ENCODE measurements around the gene SHANK1. TPM values are rescaled to one million over a fixed set of nuclear protein-coding genes. Genes with fewer than 3 reads are reported as not detected.

The SHANK1 gene
- polyA plus RNA-seq, 3 donors, result 4.5 to 5.6 (median 5.5) TPM

DNA sequence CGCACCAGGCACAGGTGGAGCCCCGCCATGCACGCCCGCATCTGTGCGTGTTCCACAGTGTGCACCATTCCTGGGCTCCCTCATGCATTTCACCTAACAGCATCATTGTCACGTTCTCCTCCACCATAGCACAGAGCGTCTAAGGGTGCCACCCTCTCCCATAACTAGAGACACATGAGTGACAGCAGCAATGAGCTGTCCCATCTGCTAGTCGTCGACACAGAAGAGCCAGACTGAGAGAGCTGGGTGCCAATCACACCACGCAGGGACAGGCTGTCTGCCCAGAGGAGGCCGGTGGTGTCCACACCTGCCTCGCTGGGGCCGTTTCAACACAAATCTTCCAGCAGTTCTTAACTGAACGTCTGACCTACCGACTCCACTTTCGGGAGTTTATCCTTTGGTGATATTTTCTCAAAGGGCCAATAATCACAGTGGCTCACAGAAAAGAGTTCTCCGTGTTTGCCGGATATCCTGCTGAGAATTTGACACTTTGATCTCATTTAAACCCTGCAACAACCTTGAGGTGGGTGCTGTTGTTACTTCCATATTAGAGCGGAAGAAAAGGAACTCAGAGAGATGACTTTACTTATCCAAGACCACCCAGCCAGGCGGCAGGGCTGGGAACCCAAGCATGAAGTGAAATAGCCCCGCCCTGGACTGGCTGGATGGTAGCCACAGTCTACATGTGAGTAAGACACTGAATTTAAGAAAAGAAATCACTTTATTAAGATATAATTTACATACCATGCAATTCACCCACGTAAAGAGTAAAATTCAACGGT lies 19.7 kb upstream of the SHANK1 start:
- no peak for DNase-seq (ENCODE audit: extremely low read depth in 1 of 11, low read depth in 9 of 11, low spot score in 4 of 11)

- DNase-seq (ENCODE audit: extremely low read depth in 1 of 11, low read depth in 9 of 11, low spot score in 4 of 11), result no peak
These were observed 16.7 kb upstream of the SHANK1 start for GRCh38 chr19:50736338-50736737.

DNA sequence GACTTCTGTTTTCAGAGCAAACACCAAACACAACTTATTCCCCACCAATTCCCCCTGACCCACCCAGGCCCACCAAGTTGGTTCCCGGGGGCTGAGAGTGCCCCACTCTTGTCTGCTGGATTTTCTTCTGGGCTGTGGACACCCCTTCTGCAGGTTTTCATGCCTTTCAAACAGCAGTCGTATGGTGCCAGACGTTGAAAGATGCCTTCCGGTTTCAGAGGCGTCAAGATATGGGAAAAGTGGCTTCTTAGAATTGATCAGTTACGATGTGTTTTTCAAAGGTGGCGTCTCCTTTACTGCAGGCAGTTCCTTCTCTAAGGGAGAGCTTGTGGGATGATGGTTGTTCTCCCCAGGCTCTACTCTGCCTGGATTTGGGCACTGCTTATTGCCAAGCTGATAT lies 16.3 kb upstream of the SHANK1 start:
- DNase-seq (ENCODE audit: extremely low read depth in 1 of 11, low read depth in 9 of 11, low spot score in 4 of 11), result no peak

GRCh38 chr19:50729894-50730293 lies 10.3 kb upstream of the SHANK1 start:
- DNase-seq (ENCODE audit: extremely low read depth in 1 of 11, low read depth in 9 of 11, low spot score in 4 of 11), result no peak

- peak in 8 of 11 donors; percentile 69 to 88 (median 78) for DNase-seq (ENCODE audit: extremely low read depth in 1 of 11, low read depth in 9 of 11, low spot score in 4 of 11)
These were observed 8.6 kb upstream of the SHANK1 start for GRCh38 chr19:50728084-50728737.

- no peak for DNase-seq (ENCODE audit: extremely low read depth in 1 of 11, low read depth in 9 of 11, low spot score in 4 of 11)
These were observed 6.3 kb upstream of the SHANK1 start for GRCh38 chr19:50725911-50726230.

- DNase-seq (ENCODE audit: extremely low read depth in 1 of 11, low read depth in 9 of 11, low spot score in 4 of 11), result no peak
These were observed 5.8 kb upstream of the SHANK1 start for GRCh38 chr19:50725218-50725910.

- DNase-seq (ENCODE audit: extremely low read depth in 1 of 11, low read depth in 9 of 11, low spot score in 4 of 11), result peak; percentile 98 to 100 (median 99)
These were observed 5.1 kb upstream of the SHANK1 start for GRCh38 chr19:50724522-50725217.

- DNase-seq (ENCODE audit: extremely low read depth in 1 of 11, low read depth in 9 of 11, low spot score in 4 of 11), result no peak
These were observed 4.3 kb upstream of the SHANK1 start for GRCh38 chr19:50723735-50724521.

- DNase-seq (ENCODE audit: extremely low read depth in 1 of 11, low read depth in 9 of 11, low spot score in 4 of 11), result no peak
These were observed 3.5 kb upstream of the SHANK1 start, which contains the start of gene CLEC11A for GRCh38 chr19:50723069-50723468. Gene CLEC11A, plus strand, starts transcription at chr19:50723364. Its CDS starts 162 bp downstream, at chr19:50723526.

GRCh38 chr19:50722201-50723013 lies 2.8 kb upstream of the SHANK1 start:
- DNase-seq (ENCODE audit: extremely low read depth in 1 of 11, low read depth in 9 of 11, low spot score in 4 of 11), result peak in 1 of 11 donors; percentile 66

- DNase-seq (ENCODE audit: extremely low read depth in 1 of 11, low read depth in 9 of 11, low spot score in 4 of 11), result no peak
These were observed 2.0 kb upstream of the SHANK1 start for GRCh38 chr19:50721441-50722137.

GRCh38 chr19:50720921-50721381 lies 1.3 kb upstream of the SHANK1 start:
- DNase-seq (ENCODE audit: extremely low read depth in 1 of 11, low read depth in 9 of 11, low spot score in 4 of 11), result no peak

DNA sequence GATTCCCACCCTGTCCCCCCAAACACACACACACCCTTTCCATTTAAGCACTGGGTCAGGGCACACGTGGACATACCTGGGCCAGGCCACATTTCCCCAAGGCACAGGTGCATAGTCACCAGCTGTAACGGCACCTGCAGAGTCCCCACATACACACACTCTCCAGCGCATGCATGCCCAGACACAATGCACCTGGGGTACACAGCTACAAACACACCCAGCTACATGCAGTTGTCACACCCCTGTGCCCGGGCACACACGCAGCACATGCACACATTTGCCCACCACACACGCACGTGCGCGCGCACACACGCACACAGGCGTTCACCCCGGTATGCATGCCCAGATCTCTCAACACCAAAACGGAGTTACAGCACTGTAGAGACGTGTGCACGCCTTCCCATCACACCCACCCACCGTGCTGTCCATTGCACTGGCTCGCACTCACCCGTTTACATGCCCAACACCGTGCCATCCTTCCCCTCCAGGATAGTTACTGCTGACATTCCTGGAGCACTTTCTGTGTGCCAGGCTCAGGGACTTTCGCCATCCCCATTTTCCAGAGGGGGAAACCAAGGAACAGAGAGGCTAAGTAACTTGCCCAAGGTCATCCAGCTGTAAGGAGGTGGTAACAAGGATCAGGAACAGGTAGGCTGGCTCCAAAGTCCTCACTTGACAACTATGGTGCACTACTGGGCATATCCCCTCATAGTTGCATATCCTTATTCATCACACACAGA lies 749 bp upstream of the SHANK1 start:
- no peak for DNase-seq (ENCODE audit: extremely low read depth in 1 of 11, low read depth in 9 of 11, low spot score in 4 of 11)

DNA sequence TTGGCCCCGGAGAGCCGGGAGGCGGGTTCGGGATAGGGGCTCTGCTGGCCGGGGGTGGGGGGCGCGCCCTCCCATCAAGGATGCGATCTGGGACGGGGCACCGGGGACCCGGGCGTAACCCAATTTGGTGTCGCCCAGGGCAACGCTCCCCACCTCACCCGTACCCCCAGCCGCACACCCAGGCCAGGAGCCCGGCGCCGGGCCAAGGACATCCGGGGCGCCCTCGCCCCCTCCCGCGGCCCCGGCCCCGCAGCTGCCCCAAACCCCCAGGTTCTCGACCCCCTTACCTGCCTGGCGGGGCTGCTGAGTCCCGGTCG lies 525 bp downstream of the SHANK1 start:
- DNase-seq (ENCODE audit: extremely low read depth in 1 of 11, low read depth in 9 of 11, low spot score in 4 of 11), result no peak

- no peak for DNase-seq (ENCODE audit: extremely low read depth in 1 of 11, low read depth in 9 of 11, low spot score in 4 of 11)
These were observed 1.1 kb downstream of the SHANK1 start for GRCh38 chr19:50718255-50719118.

Measured in renal cortex interstitium (tissue), 11 donors.